Kidney epithelial cell (primary cell): ENCODE data around the gene ZNF771. TPM values are rescaled to one million over a fixed set of nuclear protein-coding genes. Genes with fewer than 3 reads are reported as not detected.
A peak's percentile ranks its signal among the peaks of the same experiment; 100 is the strongest.

Source experiments
- DNase-seq: peaks from one replicate; pipeline ENCODE4 v3.0.0-alpha.2; 2010; ENCODE audit warnings: low read depth
- H3K27me3 ChIP-seq: 2 replicates; pipeline ENCODE4 v1.6.0; 2011; ENCODE audit warnings: low read length; ENCODE audit not compliant: control insufficient read depth, insufficient read depth
- H3K36me3 ChIP-seq: 2 replicates; pipeline ENCODE4 v1.5.1; 2011; ENCODE audit warnings: low read length; ENCODE audit not compliant: control insufficient read depth, insufficient read depth
- H3K4me3 ChIP-seq: 2 replicates; pipeline ENCODE4 v1.5.1; 2011; ENCODE audit warnings: low read depth, mild to moderate bottlenecking, control low read depth, low read length
- CTCF ChIP-seq: IDR thresholded peaks from 2 replicates; pipeline ENCODE4 v1.5.1; 2011; ENCODE audit warnings: mild to moderate bottlenecking, moderate library complexity, low read length, control low read depth, inconsistent platforms; ENCODE audit not compliant: insufficient read depth, poor library complexity, severe bottlenecking
- total RNA-seq: library from RNA; depleted of rRNA; stranded (reverse); fragments of >200 nt; gene quantifications from 2 replicates; pipeline ENCODE4 v1.2.3, GENCODE V29; 2015

Gene ZNF771
- total RNA-seq, 1 donor from 2014 or later, result 16.7 TPM

DNA sequence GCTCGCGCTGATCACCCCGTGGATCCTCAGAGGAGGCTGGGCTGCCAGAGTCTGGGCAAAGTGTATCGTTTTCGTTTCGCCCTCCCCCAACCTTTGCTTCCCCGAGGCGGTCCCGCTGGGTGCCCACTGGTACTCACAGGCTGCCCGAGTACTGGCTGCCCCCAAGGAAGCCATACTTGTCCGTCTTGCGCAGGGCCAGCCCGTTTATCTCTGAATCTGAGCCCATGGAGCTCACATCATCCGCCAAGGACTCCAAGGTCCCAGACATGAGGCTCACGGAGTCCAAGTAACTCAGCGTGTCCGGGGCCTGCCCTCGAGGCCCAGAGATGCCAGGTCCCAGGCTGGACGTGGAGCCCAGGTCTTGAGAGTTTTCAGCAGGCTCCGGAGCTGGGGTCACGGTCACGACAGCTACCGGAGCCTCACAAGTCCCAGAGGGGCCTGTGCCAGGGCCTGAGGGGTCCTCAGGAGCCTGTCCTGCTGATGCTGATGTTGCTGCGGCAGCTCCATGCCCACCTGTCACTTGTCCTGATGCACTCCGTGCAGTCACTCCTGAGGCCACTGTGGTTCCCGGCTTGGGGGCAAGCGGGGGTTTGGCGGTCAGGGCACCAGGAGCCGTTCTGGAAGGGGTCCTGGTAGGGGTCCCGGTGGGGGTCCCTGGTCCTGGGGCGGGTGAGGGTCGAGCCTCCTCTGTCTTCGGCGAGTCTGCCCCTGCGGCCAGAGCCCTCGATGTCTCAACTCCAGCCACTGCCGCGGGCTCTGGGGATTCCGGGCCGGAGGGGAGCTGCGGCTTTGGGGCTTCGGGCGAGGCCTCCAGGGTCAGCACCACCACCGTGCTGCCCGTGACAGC lies 38.1 kb upstream of the ZNF771 start:
- H3K27me3 ChIP-seq, result no peaks in the 10 kb centered on the region
- TF ChIP-seq CTCF, result no peak
- DNase-seq, result no peak

DNA sequence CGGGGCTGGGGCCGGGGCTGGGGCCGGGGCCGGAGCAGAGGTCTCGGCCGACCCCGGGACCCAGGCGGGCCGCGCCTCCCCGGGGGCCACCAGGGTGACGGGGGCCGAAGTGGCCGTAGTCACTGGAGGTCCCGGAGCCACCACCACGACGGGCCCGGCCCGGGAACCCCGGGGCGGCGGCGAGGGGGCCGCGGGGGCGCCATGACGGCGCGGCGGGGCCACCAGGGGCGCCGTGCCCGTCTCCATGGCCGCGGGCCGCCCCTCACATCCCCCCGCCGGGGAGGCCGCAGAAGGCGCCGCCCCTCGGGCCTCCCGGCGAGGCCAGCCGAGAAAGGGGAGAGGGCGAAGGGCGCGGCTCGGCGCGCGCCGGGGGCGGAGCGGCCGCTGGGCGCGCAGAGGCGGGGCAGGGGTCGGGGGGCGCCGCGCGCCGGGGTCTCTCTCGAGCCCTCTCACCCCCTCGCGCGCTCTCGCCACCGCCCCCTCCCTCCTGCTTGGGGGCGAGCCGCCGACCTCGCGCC lies 37.4 kb upstream of the ZNF771 start:
- Histone ChIP-seq H3K36me3 (no peaks in the 10 kb centered on the region), H3K4me3 (peak overlapping the region; percentile 78), H3K27me3 (no peaks in the 10 kb centered on the region)
- no peak for DNase-seq
- no peak for TF ChIP-seq CTCF

More for the DNA sequence above, 38.1 kb upstream of the ZNF771 start:
- Histone ChIP-seq H3K36me3 (peaks cover 1% of the 10 kb centered on the region), H3K4me3 (peak overlapping the region; percentile 78)

DNA sequence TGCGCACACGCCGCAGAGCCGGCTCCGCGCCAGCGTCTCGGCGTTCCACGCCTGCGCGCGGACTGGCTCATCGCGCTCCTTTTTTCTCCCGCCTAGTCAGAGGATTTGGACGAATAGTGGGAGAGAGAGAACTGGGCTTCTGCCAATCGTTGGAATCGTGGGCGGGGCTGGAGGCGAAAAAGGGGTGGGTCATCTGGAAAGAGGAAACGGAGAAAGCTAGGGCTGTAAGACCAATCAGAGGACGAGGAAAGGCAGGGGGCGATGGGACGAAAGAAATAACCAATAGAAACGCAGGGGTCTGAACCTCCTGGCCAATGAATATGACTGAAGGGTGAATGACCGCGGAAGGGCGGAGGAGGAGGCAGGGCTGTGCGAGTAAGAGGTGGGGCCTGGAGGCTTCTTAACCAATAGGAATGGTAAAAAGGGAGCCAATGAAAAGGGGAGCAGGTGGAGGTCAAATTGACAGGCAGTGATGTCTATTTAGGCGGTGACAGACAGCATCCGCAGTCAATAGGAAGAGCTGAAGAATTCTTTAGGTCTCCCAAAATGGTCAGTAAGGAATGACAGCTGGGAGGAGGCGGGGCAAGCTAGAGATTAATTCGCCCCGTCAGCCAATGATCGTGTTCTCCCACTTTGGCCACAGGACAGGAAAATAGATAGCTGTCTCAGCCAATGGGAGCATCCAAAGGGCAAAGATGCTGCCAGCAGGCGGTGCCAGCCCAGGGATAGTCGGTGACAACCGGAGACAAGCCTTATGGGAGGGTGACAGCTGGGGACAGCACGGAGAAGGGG lies 36.8 kb upstream of the ZNF771 start, which contains the start of gene TBC1D10B:
TSS of gene TBC1D10B (minus strand) at position 39 of the 792 bp plus-strand sequence. CDS start 311 bp downstream, outside the sequence.
- peak; percentile 100 for DNase-seq
- Histone ChIP-seq H3K4me3 (peak within 1 kb of the TSS; percentile 78), H3K27me3 (no peaks in the 10 kb centered on the region), H3K36me3 (no peaks in the 10 kb centered on the region)
- peak; percentile 27 for TF ChIP-seq CTCF

- DNase-seq, result no peak
- Histone ChIP-seq H3K27me3 (no peaks in the 10 kb centered on the region), H3K36me3 (no peaks in the 10 kb centered on the region), H3K4me3 (peak overlapping the region; percentile 45)
- no peak for TF ChIP-seq CTCF
Measured at GRCh38 chr16:30371248-30371816, 36.1 kb upstream of the ZNF771 start.

DNA sequence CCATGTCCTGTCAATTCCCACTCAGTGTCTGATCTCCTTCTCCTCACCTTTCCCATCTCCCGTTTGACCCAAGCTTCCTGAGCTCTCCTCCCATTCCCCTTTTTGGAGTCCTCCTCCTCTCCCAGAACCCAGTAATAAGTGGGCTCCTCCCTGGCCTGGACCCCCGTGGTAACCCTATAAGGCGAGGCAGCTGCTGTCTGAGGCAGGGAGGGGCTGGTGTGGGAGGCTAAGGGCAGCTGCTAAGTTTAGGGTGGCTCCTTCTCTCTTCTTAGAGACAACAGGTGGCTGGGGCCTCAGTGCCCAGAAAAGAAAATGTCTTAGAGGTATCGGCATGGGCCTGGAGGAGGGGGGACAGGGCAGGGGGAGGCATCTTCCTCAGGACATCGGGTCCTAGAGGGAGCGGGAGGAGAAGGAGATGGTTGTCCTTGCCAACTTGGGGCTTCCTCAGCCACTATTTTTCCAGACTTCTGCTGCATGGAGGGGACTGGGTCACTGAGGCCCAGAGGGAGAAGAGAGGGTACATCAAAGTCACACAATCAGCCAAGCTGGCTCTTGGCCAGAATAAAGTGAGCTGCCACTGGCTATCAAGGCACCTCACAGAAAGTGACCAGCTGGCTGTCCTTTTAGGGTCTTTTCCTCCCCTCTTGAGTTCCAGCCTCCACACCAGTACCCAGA lies 35.2 kb upstream of the ZNF771 start:
- Histone ChIP-seq H3K4me3 (no peak overlapping the region), H3K36me3 (no peaks in the 10 kb centered on the region), H3K27me3 (no peaks in the 10 kb centered on the region)
- DNase-seq, result no peak
- no peak for TF ChIP-seq CTCF
